NCI-H2171 (cell line): ENCODE data around the gene NIPAL3.
A peak's percentile ranks its signal among the peaks of the same experiment; 100 is the strongest.
"Not testable (repeated sequence)": the region's sequence is repeated elsewhere in the genome, so short reads cannot be mapped to it uniquely, and the experiment has no call there.

Experiments used
- DNase-seq: peaks from one replicate; lab custom pipeline; 2025; lab: John Stamatoyannopoulos, UW

Gene NIPAL3

GRCh38 chr1:24459551-24460266 lies 44.1 kb downstream of the NIPAL3 start:
- DNase-seq: no peak

GRCh38 chr1:24462128-24462527 lies 46.5 kb downstream of the NIPAL3 start:
- DNase-seq: not testable (repeated sequence)

GRCh38 chr1:24463776-24464735 lies 48.5 kb downstream of the NIPAL3 start:
- peak; percentile 19 for DNase-seq

GRCh38 chr1:24465099-24465498 lies 49.5 kb downstream of the NIPAL3 start:
- DNase-seq: no peak

- DNase-seq: no peak
Observed at GRCh38 chr1:24465638-24466037, 50.0 kb downstream of the NIPAL3 start.

GRCh38 chr1:24468685-24469316 lies 53.2 kb downstream of the NIPAL3 start:
- no peak for DNase-seq

GRCh38 chr1:24470592-24470991 lies 55.0 kb downstream of the NIPAL3 start:
- DNase-seq: no peak

GRCh38 chr1:24472527-24473251 lies 57.1 kb downstream of the NIPAL3 start:
- DNase-seq: no peak

GRCh38 chr1:24474193-24474592 lies 58.6 kb downstream of the NIPAL3 start:
- no peak for DNase-seq

GRCh38 chr1:24475700-24476099 lies 60.1 kb downstream of the NIPAL3 start:
- DNase-seq: no peak

GRCh38 chr1:24476571-24476970 lies 61.0 kb downstream of the NIPAL3 start:
- DNase-seq: no peak

- DNase-seq: no peak
Observed at GRCh38 chr1:24477309-24477708, 61.7 kb downstream of the NIPAL3 start.

- no peak for DNase-seq
Observed at GRCh38 chr1:24481101-24481500, 65.5 kb downstream of the NIPAL3 start.

GRCh38 chr1:24481843-24482610 lies 66.4 kb downstream of the NIPAL3 start:
- DNase-seq: no peak

- DNase-seq: no peak
Observed at GRCh38 chr1:24483441-24483840, 67.8 kb downstream of the NIPAL3 start.

GRCh38 chr1:24484199-24484598 lies 68.6 kb downstream of the NIPAL3 start:
- DNase-seq: no peak

- DNase-seq: no peak
Observed at GRCh38 chr1:24486331-24487065, 70.9 kb downstream of the NIPAL3 start.

GRCh38 chr1:24487455-24487854 lies 71.9 kb downstream of the NIPAL3 start:
- DNase-seq: no peak

GRCh38 chr1:24488159-24488558 lies 72.6 kb downstream of the NIPAL3 start:
- DNase-seq: not testable (repeated sequence)

- DNase-seq: no peak
Observed at GRCh38 chr1:24489674-24490073, 74.1 kb downstream of the NIPAL3 start.
